CMK (cell line): ENCODE measurements around the gene MAPK1.
"Not testable (repeated sequence)": the region's sequence is repeated elsewhere in the genome, so short reads cannot be mapped to it uniquely, and the experiment has no call there.

Experiments used
- DNase-seq: peaks from one replicate; pipeline ENCODE4 v3.0.0-alpha.2; 2010; ENCODE audit warnings: low read depth

MAPK1 gene

GRCh38 chr22:21845558-21846453, 21.6 kb downstream of the MAPK1 start:
- no peak for DNase-seq

- no peak for DNase-seq
Observed at GRCh38 chr22:21842946-21843345, 24.5 kb downstream of the MAPK1 start.

- no peak for DNase-seq
Observed at GRCh38 chr22:21841422-21841821, 26.0 kb downstream of the MAPK1 start.

- DNase-seq: no peak
Observed at GRCh38 chr22:21840236-21840823, 27.1 kb downstream of the MAPK1 start.

GRCh38 chr22:21839765-21840140, 27.7 kb downstream of the MAPK1 start:
- no peak for DNase-seq

- DNase-seq: not testable (repeated sequence)
Observed at GRCh38 chr22:21839104-21839764, 28.2 kb downstream of the MAPK1 start.

- no peak for DNase-seq
Observed at GRCh38 chr22:21837248-21837979, 30.0 kb downstream of the MAPK1 start.

- not testable (repeated sequence) for DNase-seq
Observed at GRCh38 chr22:21836486-21836885, 31.0 kb downstream of the MAPK1 start.

GRCh38 chr22:21835378-21835777, 32.1 kb downstream of the MAPK1 start:
- DNase-seq: no peak

- DNase-seq: no peak
Observed at GRCh38 chr22:21834869-21835268, 32.6 kb downstream of the MAPK1 start.

GRCh38 chr22:21832291-21833290, 34.9 kb downstream of the MAPK1 start:
- no peak for DNase-seq

GRCh38 chr22:21829523-21829922, 37.9 kb downstream of the MAPK1 start:
- no peak for DNase-seq

- DNase-seq: no peak
Observed at GRCh38 chr22:21828268-21828638, 39.2 kb downstream of the MAPK1 start.

- no peak for DNase-seq
Observed at GRCh38 chr22:21827628-21828267, 39.7 kb downstream of the MAPK1 start.

- DNase-seq: no peak
Observed at GRCh38 chr22:21826204-21826603, 41.2 kb downstream of the MAPK1 start.

GRCh38 chr22:21824962-21825361, 42.5 kb downstream of the MAPK1 start:
- not testable (repeated sequence) for DNase-seq

- DNase-seq: no peak
Observed at GRCh38 chr22:21824445-21824912, 43.0 kb downstream of the MAPK1 start.

- DNase-seq: no peak
Observed at GRCh38 chr22:21823740-21824444, 43.6 kb downstream of the MAPK1 start.

- DNase-seq: no peak
Observed at GRCh38 chr22:21819183-21819770, 48.2 kb downstream of the MAPK1 start.
